Measurements from ENCODE around the gene TBC1D22B. TPM values are rescaled to one million over a fixed set of nuclear protein-coding genes. Genes with fewer than 3 reads are reported as not detected.
A peak's percentile ranks its signal among the peaks of the same experiment; 100 is the strongest.

The TBC1D22B gene
- polyA plus RNA-seq, 3 donors: 3.9 to 5.0 (median 4.9) TPM

GRCh38 chr6:37222992-37223391 lies 34.6 kb upstream of the TBC1D22B start:
- Histone ChIP-seq H3K27ac (ENCODE audit: low read depth in 1 of 2, low read length in 2 of 2) (no peak overlapping the region), H3K27me3 (ENCODE audit: control insufficient read depth in 2 of 2, insufficient read depth in 2 of 2, low read length in 2 of 2) (no peaks in the 10 kb centered on the region), H3K4me2 (replicated peaks; ENCODE audit: extremely low read depth, low read length, poor library complexity, severe bottlenecking) (peak overlapping the region; percentile 99), H3K4me1 (ENCODE audit: control insufficient read depth in 1 of 2, insufficient read depth in 2 of 2, low read length in 2 of 2) (peaks cover 43 to 50% of the 10 kb centered on the region in 2 donors), H3K9me3 (replicated peaks in 1 of 2; ENCODE audit: control insufficient read depth in 1 of 2, insufficient read depth in 1 of 2, low read length in 2 of 2) (no peaks in the 10 kb centered on the region), H3K36me3 (replicated peaks in 1 of 2; ENCODE audit: control insufficient read depth in 1 of 2, insufficient read depth in 2 of 2, low read length in 2 of 2) (no peaks in the 10 kb centered on the region), H2AFZ (ENCODE audit: insufficient read depth, low read depth, low read length, poor library complexity, severe bottlenecking) (peak overlapping the region; percentile 92), H3K4me3 (replicated peaks in 1 of 3; ENCODE audit: low read depth in 2 of 3, low read length in 3 of 3) (peak overlapping the region in 1 of 3 experiments; percentile 84), H3K9ac (ENCODE audit: insufficient read depth, low read length, poor library complexity, severe bottlenecking) (peak overlapping the region; percentile 54), H3K79me2 (ENCODE audit: insufficient read depth, low read length) (no peaks in the 10 kb centered on the region), H4K20me1 (ENCODE audit: insufficient read depth, low read length) (no peaks in the 10 kb centered on the region)
- Mint-ChIP-seq H3K36me3 (no peaks in the 10 kb centered on the region), H3K27ac (peak overlapping the region in 1 of 7 donors; percentile 68), H3K4me1 (peaks cover 44% of the 10 kb centered on the region), H3K4me3 (peak overlapping the region; percentile 83 to 92), H3K9me3 (no peaks in the 10 kb centered on the region), H3K27me3 (ENCODE audit: low read depth in 3 of 3) (peaks cover 0 to 4% (median 1%) of the 10 kb centered on the region in 3 donors)
- no peak for TF ChIP-seq CTCF (IDR thresholded peaks at IDR 0.05)
- no peak for DNase-seq
- intact Hi-C loops (cut with micrococcal nuclease): loop anchor here in 1 of 2 donors (5.0 kb wide), 1 partner anchor 39 kb away; no protein-coding TSS in a partner anchor

DNA sequence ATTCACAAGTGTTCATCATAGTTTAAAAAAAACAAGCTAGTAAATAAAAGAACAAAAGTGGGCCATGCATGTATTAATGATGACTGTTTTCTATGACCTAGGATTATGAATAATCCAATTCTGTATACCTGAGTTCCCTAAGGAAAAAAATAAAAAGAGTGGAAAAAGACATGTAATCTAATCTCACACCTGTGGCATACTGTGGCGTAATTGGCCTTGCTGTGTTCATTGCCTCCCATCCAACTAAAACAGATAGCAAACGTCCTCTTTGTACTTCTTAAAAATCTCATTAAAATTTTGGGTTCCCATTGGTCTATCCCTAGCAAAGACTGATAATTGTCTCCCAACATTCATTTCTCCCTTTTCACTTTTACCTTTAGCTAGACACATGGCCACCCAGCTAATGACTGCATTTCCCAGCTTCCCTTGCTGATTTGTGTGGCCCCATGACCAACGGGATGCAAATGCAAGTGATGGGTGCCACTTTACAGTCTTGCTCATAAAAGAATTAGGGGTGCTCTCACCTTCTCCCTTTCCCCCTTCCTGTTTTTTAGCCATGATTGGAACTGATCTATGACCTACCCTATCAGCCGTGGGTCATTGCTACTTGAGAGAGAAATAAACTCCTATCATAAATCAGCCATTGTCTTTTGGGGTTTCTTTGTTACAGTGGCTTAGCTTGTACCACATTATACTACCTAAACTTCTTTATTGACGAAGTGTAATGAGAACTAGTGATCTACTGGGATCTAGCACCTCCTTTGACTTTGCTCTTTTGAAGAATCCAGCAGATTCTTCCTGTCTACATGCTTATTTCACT lies 32.0 kb upstream of the TBC1D22B start:
- TF ChIP-seq CTCF (IDR thresholded peaks at IDR 0.05): no peak

More for the DNA sequence above, 32.0 kb upstream of the TBC1D22B start:
- WGBS (ENCODE audit: insufficient coverage): 79% methylated on average over 3 of the region's 5 CpGs
- Mint-ChIP-seq H3K27ac (no peak overlapping the region), H3K4me3 (no peak overlapping the region), H3K36me3 (no peaks in the 10 kb centered on the region), H3K27me3 (ENCODE audit: low read depth in 3 of 3) (peaks cover 0 to 7% (median 1%) of the 10 kb centered on the region in 3 donors), H3K4me1 (peaks cover 18% of the 10 kb centered on the region), H3K9me3 (no peaks in the 10 kb centered on the region)
- Histone ChIP-seq H3K4me2 (replicated peaks; ENCODE audit: extremely low read depth, low read length, poor library complexity, severe bottlenecking) (no peak overlapping the region), H4K20me1 (ENCODE audit: insufficient read depth, low read length) (no peaks in the 10 kb centered on the region), H3K79me2 (ENCODE audit: insufficient read depth, low read length) (no peaks in the 10 kb centered on the region), H2AFZ (ENCODE audit: insufficient read depth, low read depth, low read length, poor library complexity, severe bottlenecking) (no peak overlapping the region), H3K9me3 (replicated peaks in 1 of 2; ENCODE audit: control insufficient read depth in 1 of 2, insufficient read depth in 1 of 2, low read length in 2 of 2) (no peaks in the 10 kb centered on the region), H3K36me3 (replicated peaks in 1 of 2; ENCODE audit: control insufficient read depth in 1 of 2, insufficient read depth in 2 of 2, low read length in 2 of 2) (no peaks in the 10 kb centered on the region), H3K4me1 (ENCODE audit: control insufficient read depth in 1 of 2, insufficient read depth in 2 of 2, low read length in 2 of 2) (peaks cover 17 to 24% of the 10 kb centered on the region in 2 donors), H3K4me3 (replicated peaks in 1 of 3; ENCODE audit: low read depth in 2 of 3, low read length in 3 of 3) (no peak overlapping the region), H3K9ac (ENCODE audit: insufficient read depth, low read length, poor library complexity, severe bottlenecking) (no peak overlapping the region), H3K27ac (ENCODE audit: low read depth in 1 of 2, low read length in 2 of 2) (no peak overlapping the region), H3K27me3 (ENCODE audit: control insufficient read depth in 2 of 2, insufficient read depth in 2 of 2, low read length in 2 of 2) (no peaks in the 10 kb centered on the region)
- intact Hi-C loops (cut with micrococcal nuclease): no loop called here
- no peak for DNase-seq
